ENCODE results near the gene AVPR2.

Gene AVPR2

DNA sequence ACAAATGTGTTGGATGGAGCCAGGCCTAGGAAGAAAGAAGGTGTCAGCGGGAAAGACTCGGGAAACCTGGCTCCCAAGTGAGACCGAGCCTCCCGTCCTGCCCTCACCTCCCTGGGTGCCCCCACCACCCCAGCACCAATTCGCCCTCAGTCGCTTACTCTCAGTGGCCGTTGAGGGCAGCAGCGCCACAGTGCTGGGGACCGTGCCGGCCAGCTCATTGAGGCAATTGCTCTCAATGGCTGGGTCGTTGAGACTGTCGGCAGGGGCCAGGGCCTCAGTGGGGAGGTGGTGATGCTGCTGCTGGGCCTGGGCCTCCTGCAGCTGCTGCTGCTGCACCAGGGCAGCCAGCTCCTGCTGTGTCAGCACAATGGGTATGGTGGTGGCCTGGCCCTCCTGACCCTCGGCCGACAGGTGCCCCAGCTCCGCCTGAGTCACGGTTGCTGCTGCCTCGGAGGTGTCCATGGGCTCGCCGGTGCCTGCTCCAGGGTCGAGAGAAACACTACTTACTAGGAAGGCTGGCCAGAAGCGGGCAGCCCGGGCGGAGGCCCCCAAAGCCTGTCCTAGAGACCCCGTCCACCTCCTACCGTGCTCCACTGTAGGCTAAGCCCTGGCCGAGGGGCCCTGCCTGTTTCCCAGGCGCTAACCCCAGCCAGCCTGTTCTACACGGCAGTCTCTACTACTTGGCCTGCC, 47.4 kb downstream of the AVPR2 start:
- DNase-seq (ENCODE audit: low read depth), result no peak
- H3K4me3 ChIP-seq (ENCODE audit: low read depth, low read length), result no peak overlapping the region
- TF ChIP-seq, protein P1, sequence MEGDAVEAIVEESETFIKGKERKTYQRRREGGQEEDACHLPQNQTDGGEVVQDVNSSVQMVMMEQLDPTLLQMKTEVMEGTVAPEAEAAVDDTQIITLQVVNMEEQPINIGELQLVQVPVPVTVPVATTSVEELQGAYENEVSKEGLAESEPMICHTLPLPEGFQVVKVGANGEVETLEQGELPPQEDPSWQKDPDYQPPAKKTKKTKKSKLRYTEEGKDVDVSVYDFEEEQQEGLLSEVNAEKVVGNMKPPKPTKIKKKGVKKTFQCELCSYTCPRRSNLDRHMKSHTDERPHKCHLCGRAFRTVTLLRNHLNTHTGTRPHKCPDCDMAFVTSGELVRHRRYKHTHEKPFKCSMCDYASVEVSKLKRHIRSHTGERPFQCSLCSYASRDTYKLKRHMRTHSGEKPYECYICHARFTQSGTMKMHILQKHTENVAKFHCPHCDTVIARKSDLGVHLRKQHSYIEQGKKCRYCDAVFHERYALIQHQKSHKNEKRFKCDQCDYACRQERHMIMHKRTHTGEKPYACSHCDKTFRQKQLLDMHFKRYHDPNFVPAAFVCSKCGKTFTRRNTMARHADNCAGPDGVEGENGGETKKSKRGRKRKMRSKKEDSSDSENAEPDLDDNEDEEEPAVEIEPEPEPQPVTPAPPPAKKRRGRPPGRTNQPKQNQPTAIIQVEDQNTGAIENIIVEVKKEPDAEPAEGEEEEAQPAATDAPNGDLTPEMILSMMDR (IDR thresholded peaks at IDR 0.05; ENCODE audit: insufficient read depth, low read depth, low read length, missing control alignments), result no peak

DNA sequence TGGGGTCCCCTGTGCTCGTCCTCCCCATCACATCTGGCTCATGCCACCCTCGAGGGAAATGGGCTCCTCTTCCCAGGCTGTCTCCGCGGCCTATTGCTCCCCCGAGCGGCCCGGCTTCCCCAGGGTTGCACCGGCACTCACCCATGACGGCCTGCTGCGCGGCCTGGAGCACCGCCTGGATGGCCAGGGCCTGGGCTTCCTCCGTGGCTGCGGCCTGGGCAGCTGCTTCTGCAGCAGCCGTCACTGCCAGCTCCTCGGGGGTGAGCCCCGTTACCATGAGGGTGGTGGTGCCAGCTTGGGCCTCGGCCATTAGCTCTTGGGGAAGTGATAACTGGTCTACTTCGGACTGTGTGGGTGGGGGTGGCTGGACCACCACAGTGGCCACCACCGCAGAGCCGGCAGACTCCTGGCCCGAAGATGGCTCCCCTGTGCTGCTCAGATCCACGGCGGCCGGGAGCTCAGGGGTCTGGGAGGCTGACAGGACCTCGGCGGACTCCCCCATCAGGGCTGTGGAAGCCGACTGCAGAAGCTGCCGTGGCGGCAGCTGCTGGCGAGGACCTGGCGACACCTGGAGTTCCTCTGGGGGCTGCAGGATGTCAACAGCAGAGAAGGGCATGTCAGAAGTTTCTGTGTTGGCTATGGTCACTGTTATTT, 48.0 kb downstream of the AVPR2 start:
- TF ChIP-seq, protein P1 (IDR thresholded peaks at IDR 0.05; ENCODE audit: insufficient read depth, low read depth, low read length, missing control alignments), result no peak
- no peak overlapping the region for H3K4me3 ChIP-seq (ENCODE audit: low read depth, low read length)
- no peak for DNase-seq (ENCODE audit: low read depth)

DNA sequence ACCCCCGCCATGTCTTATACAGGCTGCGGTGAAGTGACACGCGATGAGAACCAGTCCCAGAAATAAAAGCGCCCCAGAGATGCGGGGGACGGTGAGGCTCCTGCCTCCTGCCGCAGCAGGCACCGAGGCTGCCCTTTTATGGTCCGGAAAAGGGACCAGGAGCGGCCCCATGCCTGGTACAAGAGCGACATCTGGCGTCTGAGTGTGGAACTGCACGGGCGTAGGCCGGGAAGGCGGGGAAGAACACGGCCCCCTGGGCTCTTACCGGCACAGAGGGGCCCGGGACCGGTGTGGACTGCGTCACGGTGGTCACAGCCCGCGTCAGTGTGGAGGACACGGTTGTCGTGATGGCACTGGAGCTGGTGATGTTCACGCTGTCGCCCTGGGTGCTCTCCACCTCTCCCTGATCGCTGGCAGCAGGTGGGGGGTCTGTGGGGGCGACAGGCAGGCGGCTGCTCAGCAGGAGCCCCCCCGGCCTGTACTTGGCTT, 48.9 kb downstream of the AVPR2 start:
- DNase-seq (ENCODE audit: low read depth), result peak; percentile 69
- H3K4me3 ChIP-seq (ENCODE audit: low read depth, low read length), result no peak overlapping the region
- TF ChIP-seq, protein P1 (IDR thresholded peaks at IDR 0.05; ENCODE audit: insufficient read depth, low read depth, low read length, missing control alignments), result peak; percentile 86

DNA sequence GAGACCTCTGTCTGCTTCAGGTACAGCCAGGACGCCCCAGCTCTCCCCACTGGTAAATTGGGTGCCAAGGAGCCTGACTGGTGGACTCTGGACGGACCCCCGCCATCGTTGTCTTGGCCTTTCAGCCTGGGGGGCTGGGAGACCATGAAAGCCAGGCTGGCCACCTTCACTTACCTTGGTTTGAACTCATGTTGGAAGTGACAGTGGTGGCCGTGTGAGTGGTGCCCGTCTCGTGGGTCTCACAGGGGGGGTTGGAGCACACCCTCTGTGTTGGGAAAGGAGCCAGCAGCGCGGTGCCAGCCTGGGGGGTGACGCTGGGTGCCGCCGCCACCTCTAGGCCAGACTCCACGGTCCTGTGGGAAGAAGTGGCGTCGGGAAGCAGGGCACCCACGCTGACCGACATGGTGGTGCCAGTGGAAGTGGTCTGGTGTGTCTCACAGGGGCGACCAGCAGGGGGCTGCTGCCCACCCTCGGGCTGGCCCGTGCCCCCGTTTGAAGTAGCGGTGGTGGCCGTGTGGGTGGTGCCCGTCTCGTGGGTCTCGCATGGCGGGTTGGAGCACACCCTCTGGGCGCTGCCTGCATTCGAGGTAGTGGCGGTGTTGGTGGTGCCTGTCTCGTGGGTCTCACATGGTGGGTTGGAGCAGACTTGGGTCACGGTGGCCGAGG, 49.6 kb downstream of the AVPR2 start:
- no peak overlapping the region for H3K4me3 ChIP-seq (ENCODE audit: low read depth, low read length)
- TF ChIP-seq, protein P1 (IDR thresholded peaks at IDR 0.05; ENCODE audit: insufficient read depth, low read depth, low read length, missing control alignments), result no peak

DNA sequence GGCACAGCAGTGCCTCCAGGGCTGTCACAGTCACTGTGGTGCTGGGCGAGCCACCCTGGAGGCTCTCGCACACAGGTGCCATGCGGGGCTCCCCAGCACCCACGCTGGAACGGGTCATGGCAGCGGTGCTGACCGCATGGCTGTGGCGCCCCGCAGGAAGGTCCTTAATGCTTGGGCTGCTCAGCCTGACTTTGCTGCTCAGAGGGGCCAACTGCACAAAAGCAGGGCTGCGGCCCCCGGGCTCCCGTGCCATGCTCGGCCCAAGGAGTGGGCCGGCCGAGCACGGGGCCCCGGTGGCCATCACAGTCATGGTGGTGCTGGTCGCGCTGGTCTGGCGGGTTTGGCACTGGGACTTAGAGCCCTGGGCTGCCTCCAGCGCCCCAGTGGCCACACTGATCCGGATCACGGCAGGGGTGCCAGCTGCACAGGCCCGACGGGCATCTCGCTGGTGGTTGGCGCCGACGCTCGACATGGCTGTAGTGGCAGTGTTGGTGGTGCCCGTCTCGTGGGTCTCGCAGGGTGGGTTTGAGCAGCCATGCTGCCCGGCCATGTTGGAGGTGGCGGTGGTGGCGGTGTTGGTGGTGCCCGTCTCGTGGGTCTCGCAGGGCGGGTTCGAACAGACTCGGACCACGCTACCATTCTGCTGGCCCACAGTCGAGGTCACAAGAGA, 50.2 kb downstream of the AVPR2 start:
- DNase-seq (ENCODE audit: low read depth), result no peak
- TF ChIP-seq, protein P1 (IDR thresholded peaks at IDR 0.05; ENCODE audit: insufficient read depth, low read depth, low read length, missing control alignments), result no peak
- H3K4me3 ChIP-seq (ENCODE audit: low read depth, low read length), result no peak overlapping the region

More for the DNA sequence above, 49.6 kb downstream of the AVPR2 start:
- DNase-seq (ENCODE audit: low read depth), result no peak

DNA sequence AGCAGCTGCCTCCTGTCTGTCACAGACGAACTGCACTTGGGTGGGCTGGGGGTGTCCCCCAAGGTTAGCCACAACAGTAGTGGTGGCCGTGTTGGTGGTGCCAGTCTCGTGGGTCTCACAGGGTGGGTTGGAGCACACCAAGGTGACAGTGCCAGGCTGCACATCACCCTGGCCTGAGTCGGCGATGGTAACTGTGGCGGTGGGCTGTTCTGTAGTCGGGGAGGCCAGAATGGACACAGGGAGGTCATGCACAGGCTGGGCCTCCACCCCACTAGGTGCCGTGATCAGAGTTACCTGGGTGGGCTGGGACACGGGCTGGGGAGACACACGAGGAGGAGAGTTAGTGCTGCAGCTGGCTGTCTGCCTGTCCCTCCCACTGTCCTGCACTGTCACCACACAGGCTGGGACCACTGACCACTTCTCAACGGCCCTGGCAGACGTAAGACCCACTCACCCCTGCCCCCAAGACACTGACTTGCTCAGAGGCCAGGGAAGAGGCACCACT, 50.8 kb downstream of the AVPR2 start:
- no peak overlapping the region for H3K4me3 ChIP-seq (ENCODE audit: low read depth, low read length)
- TF ChIP-seq, protein P1 (IDR thresholded peaks at IDR 0.05; ENCODE audit: insufficient read depth, low read depth, low read length, missing control alignments), result no peak
- no peak for DNase-seq (ENCODE audit: low read depth)
